Endothelial cell of umbilical vein (primary cell): ENCODE data around the gene ACTN1. TPM values are rescaled to one million over a fixed set of nuclear protein-coding genes. Genes with fewer than 3 reads are reported as not detected.

Source experiments
- BruUV-seq: library from RNA; stranded (reverse); fragments of 400-500 nt; replicated peaks from 2 replicates; lab custom pipeline; 2021; lab: Mats Ljungman, UMichigan
- CTCF ChIA-PET: fragments of 300-600, 350-600 bp; sonication (Branson Sonifier 250); formaldehyde crosslinking; loops from one replicate; lab custom pipeline; 2021; ENCODE audit warnings: antibody characterized with exemption, inconsistent platforms; lab: Charles Lee
- POLR2A ChIA-PET: fragments of 300-600, 350-600 bp; sonication (Branson Sonifier 250); formaldehyde crosslinking; loops from one replicate; lab custom pipeline; 2021; ENCODE audit warnings: antibody characterized with exemption, inconsistent platforms; lab: Charles Lee
- DNase-seq: peaks from one replicate; pipeline ENCODE4 v3.0.0-alpha.2; 2011; ENCODE audit warnings: low read depth, low spot score
- FAIRE-seq: peaks from 2 replicates; lab custom pipeline; 2011; peaks lifted over from hg19 to GRCh38; lab: Jason Lieb, UNC
- H2AFZ ChIP-seq: 2 replicates; pipeline ENCODE4 v1.6.0; 2012; ENCODE audit warnings: low read depth, low read length, control low read depth, inconsistent platforms
- H3K27ac ChIP-seq: 2 replicates; pipeline ENCODE4 v1.5.1; 2011; ENCODE audit warnings: low read depth, mild to moderate bottlenecking, control low read depth, low read length, moderate library complexity; ENCODE audit not compliant: insufficient read depth
- H3K27me3 ChIP-seq, 2 experiments: 2 replicates each; pipeline versions ENCODE4 v1.6.0 to v1.6.1; 2011; ENCODE audit warnings: low read length in 2 of 2, mixed read lengths in 1 of 2; ENCODE audit not compliant: control insufficient read depth in 2 of 2, insufficient read depth in 2 of 2
- H3K36me3 ChIP-seq, 2 experiments: 2 replicates in 1 of 2; 3 replicates in 1 of 2; pipeline ENCODE4 v1.5.1; 2011; ENCODE audit warnings: low read length in 2 of 2, mild to moderate bottlenecking in 1 of 2, moderate library complexity in 1 of 2; ENCODE audit not compliant: control insufficient read depth in 2 of 2, insufficient read depth in 2 of 2; ENCODE audit errors: extremely low read depth in 1 of 2
- H3K4me1 ChIP-seq: 3 replicates; pipeline ENCODE4 v1.5.1; 2011; ENCODE audit warnings: mild to moderate bottlenecking, low read length; ENCODE audit not compliant: control insufficient read depth, insufficient read depth; ENCODE audit errors: extremely low read depth
- H3K4me2 ChIP-seq: 2 replicates; pipeline ENCODE4 v1.6.1; 2011; ENCODE audit warnings: low read length, control low read depth, mixed read lengths; ENCODE audit not compliant: insufficient read depth
- H3K4me3 ChIP-seq, 3 experiments: fragments of 200-600 bp in 1 of 3; sonication (generic), shearing (Covaris generic) in 1 of 3; replicated peaks in 1 of 3; 2 replicates each; pipeline ENCODE4 v1.5.1; 2011 to 2016; ENCODE audit warnings: control low read depth in 3 of 3, low read length in 3 of 3, mild to moderate bottlenecking in 2 of 3, inconsistent platforms in 1 of 3, low read depth in 1 of 3, moderate library complexity in 1 of 3; ENCODE audit not compliant: insufficient read depth in 1 of 3
- H3K79me2 ChIP-seq: 2 replicates; pipeline ENCODE4 v1.6.0; 2012; ENCODE audit warnings: low read length, inconsistent platforms; ENCODE audit not compliant: control insufficient read depth, insufficient read depth
- H3K9ac ChIP-seq: replicated peaks from 2 replicates; pipeline ENCODE3; 2011; ENCODE audit warnings: low read length, control low read depth; ENCODE audit not compliant: insufficient read depth; ENCODE audit errors: extremely low read depth
- H3K9me1 ChIP-seq: replicated peaks from 3 replicates; pipeline ENCODE4 v1.6.0; 2011; ENCODE audit warnings: mild to moderate bottlenecking, low read length; ENCODE audit not compliant: control insufficient read depth, insufficient read depth; ENCODE audit errors: extremely low read depth
- H3K9me3 ChIP-seq: replicated peaks from 2 replicates; pipeline ENCODE4 v1.5.1; 2012; ENCODE audit warnings: low read length, inconsistent platforms; ENCODE audit not compliant: control insufficient read depth, insufficient read depth
- H4K20me1 ChIP-seq: replicated peaks from 2 replicates; pipeline ENCODE3; 2011; ENCODE audit warnings: mild to moderate bottlenecking, low read length; ENCODE audit not compliant: control insufficient read depth, insufficient read depth; ENCODE audit errors: extremely low read depth
- CTCF ChIP-seq, 2 donors: IDR thresholded peaks; 1 replicate in 1 of 2; 2 replicates in 1 of 2; pipeline ENCODE4 v1.5.1; 2011; ENCODE audit warnings: low read length in 2 of 2, mild to moderate bottlenecking in 2 of 2, moderate library complexity in 2 of 2, control low read depth in 1 of 2, inconsistent platforms in 1 of 2, low read depth in 1 of 2; ENCODE audit not compliant: insufficient read depth in 1 of 2; ENCODE audit errors: extremely low read depth in 1 of 2
- EZH2 ChIP-seq: IDR thresholded peaks from 2 replicates; pipeline ENCODE4 v1.6.1; 2012; ENCODE audit warnings: borderline replicate concordance, low read depth, mild to moderate bottlenecking, moderate library complexity, low read length, inconsistent platforms; ENCODE audit not compliant: severe bottlenecking
- FOS ChIP-seq: IDR thresholded peaks from 2 replicates; pipeline ENCODE4 v1.6.1; 2011; ENCODE audit warnings: mild to moderate bottlenecking, low read length, moderate library complexity, borderline replicate concordance; ENCODE audit not compliant: insufficient read depth
- GATA2 ChIP-seq: IDR thresholded peaks from 2 replicates; pipeline ENCODE4 v1.7.0; 2011; ENCODE audit warnings: low read depth, mild to moderate bottlenecking, moderate library complexity, mixed read lengths, low read length; ENCODE audit not compliant: insufficient read length, insufficient read depth
- JUN ChIP-seq: IDR thresholded peaks from 2 replicates; pipeline ENCODE4 v1.6.1; 2011; ENCODE audit warnings: borderline replicate concordance, low read depth; ENCODE audit not compliant: insufficient read length, insufficient read depth
- MAX ChIP-seq: IDR thresholded peaks from 2 replicates; pipeline ENCODE4 v1.6.1; 2011; ENCODE audit not compliant: insufficient read depth, insufficient read length
- MYC ChIP-seq: IDR thresholded peaks from one replicate; pipeline ENCODE4 v1.6.1; 2011; ENCODE audit warnings: mild to moderate bottlenecking, low read depth, low read length
- POLR2A ChIP-seq: IDR thresholded peaks from 2 replicates; pipeline ENCODE4 v1.6.1; 2012; ENCODE audit warnings: low read depth, mild to moderate bottlenecking, control low read depth, low read length
- POLR2AphosphoS5 ChIP-seq: IDR thresholded peaks from 2 replicates; pipeline ENCODE4 v1.6.1; 2012; ENCODE audit warnings: low read depth, mild to moderate bottlenecking, control low read depth, low read length, moderate library complexity; ENCODE audit not compliant: insufficient read depth
- dilution Hi-C: fragments of 300-500 bp; cut with MboI; formaldehyde crosslinking; loops from one replicate; pipeline ENCODE4 v1.15.0; 2019; ENCODE audit warnings: low sequenced_read_pairs; ENCODE audit not compliant: extremely low pct_ligation_motif_present
- intact Hi-C: fragments of 100-400 bp; cut with micrococcal nuclease; formaldehyde crosslinking; loops from one replicate; pipeline ENCODE4 v1.10.0; 2022
- polyA plus RNA-seq, 4 experiments: library from polyadenylated mRNA; depleted of rRNA in 3 of 4; stranded (reverse) in 3 of 4; unstranded in 1 of 4; fragments of >200 nt; gene quantifications; 2 replicates each; pipeline versions ENCODE4 v1.2.1 to v1.2.3, GENCODE V29; 2011 to 2012; ENCODE audit warnings: missing spikeins in 1 of 4
- total RNA-seq: library from RNA; stranded (reverse); gene quantifications from 2 replicates; pipeline ENCODE4 v1.2.3, GENCODE V29; 2021

Gene ACTN1
- total and polyA plus RNA-seq, 2 donors (not counting 3 experiments of a cell fraction or from before 2014, with no cell fraction given), result 442 to 463 TPM

- Histone ChIP-seq H3K79me2 (peaks cover 99% of the 10 kb centered on the region), H3K4me3 (no peak overlapping the region), H4K20me1 (no peaks in the 10 kb centered on the region), H3K9ac (no peak overlapping the region), H3K36me3 (peaks cover 19 to 26% of the 10 kb centered on the region in 2 experiments), H3K27ac (no peak overlapping the region), H2AFZ (no peak overlapping the region), H3K9me1 (no peaks in the 10 kb centered on the region), H3K4me1 (peaks cover 70% of the 10 kb centered on the region), H3K9me3 (no peaks in the 10 kb centered on the region), H3K4me2 (no peak overlapping the region), H3K27me3 (no peaks in the 10 kb centered on the region)
- DNase-seq (no peak), FAIRE-seq (no peak)
- TF ChIP-seq MYC (no peak), FOS (no peak), POLR2AphosphoS5 (no peak), CTCF (IDR thresholded peaks at IDR 0.05; ENCODE audit: extremely low read depth in 1 of 2, insufficient read depth in 1 of 2, low read depth in 1 of 2, low read length in 2 of 2) (no peak), EZH2 (no peak), POLR2A (no peak), JUN (no peak), GATA2 (no peak), MAX (no peak)
- dilution Hi-C loops (no loop called here), intact Hi-C loops (no loop called here)
- POLR2A ChIA-PET, result interaction anchor here (0.6 kb wide), 1 partner anchor 284 kb away, joined by 3 read pairs; no protein-coding TSS in a partner anchor
- BruUV-seq, result no TSS peak
- CTCF ChIA-PET, result no interaction called here
These were observed 6.4 kb downstream of the ACTN1 start for GRCh38 chr14:68972507-68973218.
